ENCODE data around the gene R3HDM2. TPM values are rescaled to one million over a fixed set of nuclear protein-coding genes. Genes with fewer than 3 reads are reported as not detected.
"Not testable (repeated sequence)": the region's sequence is repeated elsewhere in the genome, so short reads cannot be mapped to it uniquely, and the experiment has no call there.

R3HDM2 gene
- total and polyA plus RNA-seq, 8 donors = 14.5 to 39.8 (median 24.4) TPM

GRCh38 chr12:57366315-57366714 lies 64.5 kb downstream of the R3HDM2 start:
- 97 to 98% methylated on average over 3 of the region's 3 CpGs for WGBS, 2 donors
- H3K4me3 ChIP-seq = no peak overlapping the region
- H3K27ac ChIP-seq = no peak overlapping the region
- no peaks in the 10 kb centered on the region for H3K36me3 ChIP-seq
- H3K4me1 ChIP-seq = peaks cover 0 to 4% (median 0%) of the 10 kb centered on the region in 3 donors
- ATAC-seq = no peak
- intact Hi-C loops (cut with DNase I) = no loop called here
- no peak for FAIRE-seq
- no peak for DNase-seq
- H3K9me3 ChIP-seq = no peaks in the 10 kb centered on the region
- no peak for TF ChIP-seq CTCF (IDR thresholded peaks at IDR 0.05)
- no peaks in the 10 kb centered on the region for H3K27me3 ChIP-seq

- H3K27ac ChIP-seq; H3K4me1 ChIP-seq; H3K9me3 ChIP-seq; DNase-seq; intact Hi-C loops (cut with DNase I); H3K36me3 ChIP-seq; ATAC-seq; FAIRE-seq; H3K27me3 ChIP-seq; H3K4me3 ChIP-seq: not testable (repeated sequence)
- WGBS, 2 donors = 96% methylated on average over 5 of the region's 5 CpGs
These were observed 66.7 kb downstream of the R3HDM2 start for GRCh38 chr12:57364156-57364555.

- FAIRE-seq (no peak), ATAC-seq (no peak), DNase-seq (no peak)
- H3K9me3 ChIP-seq = no peaks in the 10 kb centered on the region
- TF ChIP-seq CTCF (IDR thresholded peaks at IDR 0.05) = no peak
- 94 to 98% methylated on average over 8 of the region's 8 CpGs for WGBS, 2 donors
- no peak overlapping the region for H3K27ac ChIP-seq
- no peaks in the 10 kb centered on the region for H3K27me3 ChIP-seq
- H3K4me1 ChIP-seq = no peaks in the 10 kb centered on the region
- H3K4me3 ChIP-seq = no peak overlapping the region
- H3K36me3 ChIP-seq = no peaks in the 10 kb centered on the region
- intact Hi-C loops (cut with DNase I) = no loop called here
These were observed 70.4 kb downstream of the R3HDM2 start for GRCh38 chr12:57360468-57360867.

GRCh38 chr12:57358646-57359045 lies 72.2 kb downstream of the R3HDM2 start:
- DNase-seq (no peak), ATAC-seq (no peak), FAIRE-seq (no peak)
- 87 to 97% methylated on average over 4 of the region's 4 CpGs for WGBS, 2 donors
- Histone ChIP-seq H3K4me3 (no peak overlapping the region), H3K9me3 (no peaks in the 10 kb centered on the region), H3K36me3 (no peaks in the 10 kb centered on the region), H3K4me1 (no peaks in the 10 kb centered on the region), H3K27me3 (no peaks in the 10 kb centered on the region), H3K27ac (no peak overlapping the region)
- intact Hi-C loops (cut with DNase I) = no loop called here
- no peak for TF ChIP-seq CTCF (IDR thresholded peaks at IDR 0.05)

GRCh38 chr12:57355734-57356133 lies 75.1 kb downstream of the R3HDM2 start:
- no peak overlapping the region for H3K4me3 ChIP-seq
- H3K4me1 ChIP-seq = no peaks in the 10 kb centered on the region
- ATAC-seq (no peak), FAIRE-seq (no peak), DNase-seq (no peak)
- intact Hi-C loops (cut with DNase I) = no loop called here
- no peak overlapping the region for H3K27ac ChIP-seq
- H3K27me3 ChIP-seq = no peaks in the 10 kb centered on the region
- H3K36me3 ChIP-seq = no peaks in the 10 kb centered on the region
- TF ChIP-seq CTCF (IDR thresholded peaks at IDR 0.05) = no peak
- no peaks in the 10 kb centered on the region for H3K9me3 ChIP-seq

GRCh38 chr12:57352166-57352565 lies 78.7 kb downstream of the R3HDM2 start:
- WGBS, 2 donors = 87 to 92% methylated on average over 3 of the region's 3 CpGs
- FAIRE-seq (no peak), ATAC-seq (no peak), DNase-seq (no peak)
- Histone ChIP-seq H3K4me3 (no peak overlapping the region), H3K4me1 (no peaks in the 10 kb centered on the region), H3K27ac (no peak overlapping the region), H3K9me3 (no peaks in the 10 kb centered on the region), H3K27me3 (no peaks in the 10 kb centered on the region), H3K36me3 (no peaks in the 10 kb centered on the region)
- intact Hi-C loops (cut with DNase I) = no loop called here
- TF ChIP-seq CTCF (IDR thresholded peaks at IDR 0.05) = no peak
